ENCODE measurements around the gene KIAA1755.

KIAA1755 gene

GRCh38 chr20:38164624-38165088 is 95.9 kb downstream of the KIAA1755 start:
- no peaks in the 10 kb centered on the region for H3K27me3 ChIP-seq (ENCODE audit: control insufficient read depth in 5 of 5, insufficient read depth in 4 of 5, low read length in 5 of 5)
- H3K4me1 ChIP-seq (ENCODE audit: control insufficient read depth in 5 of 5, insufficient read depth in 5 of 5, low read length in 5 of 5): peaks cover 4 to 49% (median 34%) of the 10 kb centered on the region in 5 donors
- peak overlapping the region; percentile 54 for H3K27ac ChIP-seq (ENCODE audit: low read depth, low read length)
- H3K9ac ChIP-seq (ENCODE audit: low read length in 5 of 5): peak overlapping the region in 3 of 5 donors; percentile 46 to 79 (median 68)
- H3K4me3 ChIP-seq (ENCODE audit: low read depth in 1 of 5, low read length in 5 of 5): peak overlapping the region; percentile 4 to 76 (median 68)
- peaks cover 0 to 2% (median 0%) of the 10 kb centered on the region in 5 donors for H3K36me3 ChIP-seq (ENCODE audit: control insufficient read depth in 5 of 5, insufficient read depth in 5 of 5, low read length in 5 of 5)
- no peaks in the 10 kb centered on the region for H3K9me3 ChIP-seq (ENCODE audit: control insufficient read depth in 5 of 5, low read length in 5 of 5)

- H3K4me3 ChIP-seq (ENCODE audit: low read depth in 1 of 5, low read length in 5 of 5): peak overlapping the region in 3 of 5 donors; percentile 40 to 76 (median 62)
- peak overlapping the region; percentile 9 for H3K27ac ChIP-seq (ENCODE audit: low read depth, low read length)
- no peaks in the 10 kb centered on the region for H3K9me3 ChIP-seq (ENCODE audit: control insufficient read depth in 5 of 5, low read length in 5 of 5)
- peak overlapping the region in 1 of 5 donors; percentile 21 for H3K9ac ChIP-seq (ENCODE audit: low read length in 5 of 5)
- no peaks in the 10 kb centered on the region for H3K27me3 ChIP-seq (ENCODE audit: control insufficient read depth in 5 of 5, insufficient read depth in 4 of 5, low read length in 5 of 5)
- peaks cover 2 to 52% (median 33%) of the 10 kb centered on the region in 5 donors for H3K4me1 ChIP-seq (ENCODE audit: control insufficient read depth in 5 of 5, insufficient read depth in 5 of 5, low read length in 5 of 5)
- peaks cover 0 to 2% (median 0%) of the 10 kb centered on the region in 5 donors for H3K36me3 ChIP-seq (ENCODE audit: control insufficient read depth in 5 of 5, insufficient read depth in 5 of 5, low read length in 5 of 5)
Observed at GRCh38 chr20:38164069-38164468, 96.5 kb downstream of the KIAA1755 start.

- peak overlapping the region; percentile 9 for H3K27ac ChIP-seq (ENCODE audit: low read depth, low read length)
Observed at GRCh38 chr20:38162878-38163875, 97.4 kb downstream of the KIAA1755 start.

GRCh38 chr20:38162149-38162548 is 98.4 kb downstream of the KIAA1755 start:
- H3K9ac ChIP-seq (ENCODE audit: low read length in 5 of 5): no peak overlapping the region
- H3K4me3 ChIP-seq (ENCODE audit: low read depth in 1 of 5, low read length in 5 of 5): no peak overlapping the region
- peaks cover 0 to 53% (median 24%) of the 10 kb centered on the region in 5 donors for H3K4me1 ChIP-seq (ENCODE audit: control insufficient read depth in 5 of 5, insufficient read depth in 5 of 5, low read length in 5 of 5)
- no peak overlapping the region for H3K27ac ChIP-seq (ENCODE audit: low read depth, low read length)
- H3K9me3 ChIP-seq (ENCODE audit: control insufficient read depth in 5 of 5, low read length in 5 of 5): no peaks in the 10 kb centered on the region
- H3K36me3 ChIP-seq (ENCODE audit: control insufficient read depth in 5 of 5, insufficient read depth in 5 of 5, low read length in 5 of 5): peaks cover 0 to 2% (median 0%) of the 10 kb centered on the region in 5 donors
- H3K27me3 ChIP-seq (ENCODE audit: control insufficient read depth in 5 of 5, insufficient read depth in 4 of 5, low read length in 5 of 5): no peaks in the 10 kb centered on the region

More at GRCh38 chr20:38162878-38163875, 97.4 kb downstream of the KIAA1755 start:
- no peaks in the 10 kb centered on the region for H3K27me3 ChIP-seq (ENCODE audit: control insufficient read depth in 5 of 5, insufficient read depth in 4 of 5, low read length in 5 of 5)
- H3K4me1 ChIP-seq (ENCODE audit: control insufficient read depth in 5 of 5, insufficient read depth in 5 of 5, low read length in 5 of 5): peaks cover under 1 to 50% (median 28%) of the 10 kb centered on the region in 5 donors
- peak overlapping the region in 1 of 5 donors; percentile 21 for H3K9ac ChIP-seq (ENCODE audit: low read length in 5 of 5)
- H3K36me3 ChIP-seq (ENCODE audit: control insufficient read depth in 5 of 5, insufficient read depth in 5 of 5, low read length in 5 of 5): peaks cover 0 to 2% (median 0%) of the 10 kb centered on the region in 5 donors
- no peaks in the 10 kb centered on the region for H3K9me3 ChIP-seq (ENCODE audit: control insufficient read depth in 5 of 5, low read length in 5 of 5)
- H3K4me3 ChIP-seq (ENCODE audit: low read depth in 1 of 5, low read length in 5 of 5): peak overlapping the region in 2 of 5 donors; percentile 62 to 76

GRCh38 chr20:38161412-38161774 is 99.1 kb downstream of the KIAA1755 start:
- Histone ChIP-seq H3K36me3 (ENCODE audit: control insufficient read depth in 5 of 5, insufficient read depth in 5 of 5, low read length in 5 of 5) (peaks cover 0 to 2% (median 0%) of the 10 kb centered on the region in 5 donors), H3K27me3 (ENCODE audit: control insufficient read depth in 5 of 5, insufficient read depth in 4 of 5, low read length in 5 of 5) (no peaks in the 10 kb centered on the region), H3K4me1 (ENCODE audit: control insufficient read depth in 5 of 5, insufficient read depth in 5 of 5, low read length in 5 of 5) (peaks cover 0 to 60% (median 24%) of the 10 kb centered on the region in 5 donors), H3K9ac (ENCODE audit: low read length in 5 of 5) (no peak overlapping the region), H3K4me3 (ENCODE audit: low read depth in 1 of 5, low read length in 5 of 5) (no peak overlapping the region), H3K9me3 (ENCODE audit: control insufficient read depth in 5 of 5, low read length in 5 of 5) (no peaks in the 10 kb centered on the region), H3K27ac (ENCODE audit: low read depth, low read length) (no peak overlapping the region)

Data from subcutaneous abdominal adipose tissue (tissue), 5 donors.